ENCODE data around the gene CYP4Z1.
"Not testable (repeated sequence)": the region's sequence is repeated elsewhere in the genome, so short reads cannot be mapped to it uniquely, and the experiment has no call there.

Gene CYP4Z1

GRCh38 chr1:47104816-47105215 lies 37.8 kb downstream of the CYP4Z1 start:
- DNase-seq: no peak
- POLR2A ChIA-PET: no interaction called here
- Histone ChIP-seq H3K4me1 (ENCODE audit: control extremely low read depth in 1 of 4, control insufficient read depth in 4 of 4, insufficient read depth in 4 of 4, low read length in 3 of 4) (no peaks in the 10 kb centered on the region), H3K9me3 (ENCODE audit: control extremely low read depth in 1 of 5, control insufficient read depth in 4 of 5, insufficient read depth in 2 of 5, low read depth in 1 of 5, low read length in 4 of 5) (peaks cover 0 to 14% (median 1%) of the 10 kb centered on the region in 5 experiments), H3K27me3 (replicated peaks in 2 of 5; ENCODE audit: control insufficient read depth in 4 of 5, insufficient read depth in 5 of 5, low read length in 4 of 5) (no peaks in the 10 kb centered on the region), H3K4me3 (ENCODE audit: control insufficient read depth in 1 of 7, extremely low read depth in 1 of 7, insufficient read depth in 4 of 7, low read depth in 2 of 7, low read length in 6 of 7) (no peak overlapping the region), H3K36me3 (ENCODE audit: control insufficient read depth in 4 of 4, insufficient read depth in 4 of 4, low read length in 3 of 4) (no peaks in the 10 kb centered on the region), H3K27ac (ENCODE audit: insufficient read depth in 1 of 2, low read depth in 1 of 2, low read length in 2 of 2, poor library complexity in 1 of 2, severe bottlenecking in 2 of 2) (no peak overlapping the region)
- CTCF ChIA-PET: no interaction called here
- 100% methylated on average over 2 of the region's 3 CpGs for WGBS (ENCODE audit: insufficient coverage)

GRCh38 chr1:47106792-47107191 lies 39.8 kb downstream of the CYP4Z1 start:
- Histone ChIP-seq H3K4me3 (ENCODE audit: control insufficient read depth in 1 of 7, extremely low read depth in 1 of 7, insufficient read depth in 4 of 7, low read depth in 2 of 7, low read length in 6 of 7) (no peak overlapping the region), H3K36me3 (ENCODE audit: control insufficient read depth in 4 of 4, insufficient read depth in 4 of 4, low read length in 3 of 4) (no peaks in the 10 kb centered on the region), H3K9me3 (ENCODE audit: control extremely low read depth in 1 of 5, control insufficient read depth in 4 of 5, insufficient read depth in 2 of 5, low read depth in 1 of 5, low read length in 4 of 5) (peaks cover 0 to 14% (median 1%) of the 10 kb centered on the region in 5 experiments), H3K4me1 (ENCODE audit: control extremely low read depth in 1 of 4, control insufficient read depth in 4 of 4, insufficient read depth in 4 of 4, low read length in 3 of 4) (no peaks in the 10 kb centered on the region), H3K27me3 (replicated peaks in 2 of 5; ENCODE audit: control insufficient read depth in 4 of 5, insufficient read depth in 5 of 5, low read length in 4 of 5) (no peaks in the 10 kb centered on the region), H3K27ac (ENCODE audit: insufficient read depth in 1 of 2, low read depth in 1 of 2, low read length in 2 of 2, poor library complexity in 1 of 2, severe bottlenecking in 2 of 2) (no peak overlapping the region)
- ChIA-PET CTCF (no interaction called here), POLR2A (no interaction called here)
- 92% methylated on average over 2 of the region's 3 CpGs for WGBS (ENCODE audit: insufficient coverage)
- DNase-seq: no peak

- H3K27ac ChIP-seq (ENCODE audit: insufficient read depth in 1 of 2, low read depth in 1 of 2, low read length in 2 of 2, poor library complexity in 1 of 2, severe bottlenecking in 2 of 2); H3K4me3 ChIP-seq (ENCODE audit: control insufficient read depth in 1 of 7, extremely low read depth in 1 of 7, insufficient read depth in 4 of 7, low read depth in 2 of 7, low read length in 6 of 7); H3K27me3 ChIP-seq (replicated peaks in 2 of 5; ENCODE audit: control insufficient read depth in 4 of 5, insufficient read depth in 5 of 5, low read length in 4 of 5); POLR2A ChIA-PET; CTCF ChIA-PET; DNase-seq; H3K4me1 ChIP-seq (ENCODE audit: control extremely low read depth in 1 of 4, control insufficient read depth in 4 of 4, insufficient read depth in 4 of 4, low read length in 3 of 4); H3K36me3 ChIP-seq (ENCODE audit: control insufficient read depth in 4 of 4, insufficient read depth in 4 of 4, low read length in 3 of 4); H3K9me3 ChIP-seq (ENCODE audit: control extremely low read depth in 1 of 5, control insufficient read depth in 4 of 5, insufficient read depth in 2 of 5, low read depth in 1 of 5, low read length in 4 of 5): not testable (repeated sequence)
- 83% methylated on average over 2 of the region's 10 CpGs for WGBS (ENCODE audit: insufficient coverage)
These were observed 41.0 kb downstream of the CYP4Z1 start for GRCh38 chr1:47107851-47108574.

DNA sequence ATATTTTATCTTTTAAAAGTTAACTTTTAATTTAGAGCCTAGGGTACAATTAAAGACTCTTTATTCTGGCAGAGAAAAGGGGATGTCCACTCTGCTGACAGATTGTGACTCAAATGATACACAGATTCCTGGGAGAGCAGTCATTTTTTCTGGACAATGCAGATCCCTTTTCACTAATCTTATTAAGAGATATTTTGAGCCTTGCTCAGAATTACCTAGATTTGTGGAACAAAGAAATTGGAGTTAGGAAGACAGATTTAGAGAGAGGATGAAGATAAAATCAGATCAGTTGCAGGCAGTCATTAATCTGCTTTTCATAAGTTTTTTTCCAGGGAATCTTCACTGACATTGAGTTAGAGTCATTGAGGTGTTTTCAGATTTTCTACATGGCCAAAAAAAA lies 42.5 kb downstream of the CYP4Z1 start:
- H3K4me3 ChIP-seq (ENCODE audit: control insufficient read depth in 1 of 7, extremely low read depth in 1 of 7, insufficient read depth in 4 of 7, low read depth in 2 of 7, low read length in 6 of 7); H3K27ac ChIP-seq (ENCODE audit: insufficient read depth in 1 of 2, low read depth in 1 of 2, low read length in 2 of 2, poor library complexity in 1 of 2, severe bottlenecking in 2 of 2); H3K9me3 ChIP-seq (ENCODE audit: control extremely low read depth in 1 of 5, control insufficient read depth in 4 of 5, insufficient read depth in 2 of 5, low read depth in 1 of 5, low read length in 4 of 5); H3K27me3 ChIP-seq (replicated peaks in 2 of 5; ENCODE audit: control insufficient read depth in 4 of 5, insufficient read depth in 5 of 5, low read length in 4 of 5); H3K36me3 ChIP-seq (ENCODE audit: control insufficient read depth in 4 of 4, insufficient read depth in 4 of 4, low read length in 3 of 4); DNase-seq; CTCF ChIA-PET; POLR2A ChIA-PET; H3K4me1 ChIP-seq (ENCODE audit: control extremely low read depth in 1 of 4, control insufficient read depth in 4 of 4, insufficient read depth in 4 of 4, low read length in 3 of 4): not testable (repeated sequence)

GRCh38 chr1:47113178-47113577 lies 46.1 kb downstream of the CYP4Z1 start:
- Histone ChIP-seq H3K36me3 (ENCODE audit: control insufficient read depth in 4 of 4, insufficient read depth in 4 of 4, low read length in 3 of 4) (no peaks in the 10 kb centered on the region), H3K9me3 (ENCODE audit: control extremely low read depth in 1 of 5, control insufficient read depth in 4 of 5, insufficient read depth in 2 of 5, low read depth in 1 of 5, low read length in 4 of 5) (peaks cover 0 to 2% (median 0%) of the 10 kb centered on the region in 5 experiments), H3K27ac (ENCODE audit: insufficient read depth in 1 of 2, low read depth in 1 of 2, low read length in 2 of 2, poor library complexity in 1 of 2, severe bottlenecking in 2 of 2) (no peak overlapping the region), H3K27me3 (replicated peaks in 2 of 5; ENCODE audit: control insufficient read depth in 4 of 5, insufficient read depth in 5 of 5, low read length in 4 of 5) (no peaks in the 10 kb centered on the region), H3K4me3 (ENCODE audit: control insufficient read depth in 1 of 7, extremely low read depth in 1 of 7, insufficient read depth in 4 of 7, low read depth in 2 of 7, low read length in 6 of 7) (no peak overlapping the region), H3K4me1 (ENCODE audit: control extremely low read depth in 1 of 4, control insufficient read depth in 4 of 4, insufficient read depth in 4 of 4, low read length in 3 of 4) (no peaks in the 10 kb centered on the region)
- POLR2A ChIA-PET: no interaction called here
- WGBS (ENCODE audit: insufficient coverage): 100% methylated on average over 2 of the region's 4 CpGs
- no peak for DNase-seq
- CTCF ChIA-PET: no interaction called here

DNA sequence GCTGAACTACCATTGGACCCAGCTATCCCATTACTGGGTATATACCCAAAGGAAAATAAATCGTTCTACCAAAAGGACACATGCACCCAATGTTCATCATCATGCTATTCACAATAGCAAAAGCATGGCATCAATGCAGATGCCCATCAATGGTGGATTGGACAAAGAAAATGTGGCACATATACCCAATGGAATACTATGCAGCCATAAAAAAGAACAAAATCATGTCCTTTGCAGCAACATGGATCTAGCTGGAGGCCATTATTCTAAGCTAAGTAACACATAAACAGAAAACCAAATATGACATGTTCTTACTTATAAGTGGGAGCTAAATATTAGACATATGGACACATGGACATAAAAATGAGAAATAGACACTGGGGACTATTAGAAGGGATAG lies 54.0 kb downstream of the CYP4Z1 start:
- CTCF ChIA-PET; H3K4me3 ChIP-seq (ENCODE audit: control insufficient read depth in 1 of 7, extremely low read depth in 1 of 7, insufficient read depth in 4 of 7, low read depth in 2 of 7, low read length in 6 of 7); POLR2A ChIA-PET; H3K36me3 ChIP-seq (ENCODE audit: control insufficient read depth in 4 of 4, insufficient read depth in 4 of 4, low read length in 3 of 4); DNase-seq; H3K4me1 ChIP-seq (ENCODE audit: control extremely low read depth in 1 of 4, control insufficient read depth in 4 of 4, insufficient read depth in 4 of 4, low read length in 3 of 4); H3K27ac ChIP-seq (ENCODE audit: insufficient read depth in 1 of 2, low read depth in 1 of 2, low read length in 2 of 2, poor library complexity in 1 of 2, severe bottlenecking in 2 of 2); H3K27me3 ChIP-seq (replicated peaks in 2 of 5; ENCODE audit: control insufficient read depth in 4 of 5, insufficient read depth in 5 of 5, low read length in 4 of 5); H3K9me3 ChIP-seq (ENCODE audit: control extremely low read depth in 1 of 5, control insufficient read depth in 4 of 5, insufficient read depth in 2 of 5, low read depth in 1 of 5, low read length in 4 of 5): not testable (repeated sequence)
- no CpG with 5 or more reads among the region's 1 CpG for WGBS (ENCODE audit: insufficient coverage)

DNA sequence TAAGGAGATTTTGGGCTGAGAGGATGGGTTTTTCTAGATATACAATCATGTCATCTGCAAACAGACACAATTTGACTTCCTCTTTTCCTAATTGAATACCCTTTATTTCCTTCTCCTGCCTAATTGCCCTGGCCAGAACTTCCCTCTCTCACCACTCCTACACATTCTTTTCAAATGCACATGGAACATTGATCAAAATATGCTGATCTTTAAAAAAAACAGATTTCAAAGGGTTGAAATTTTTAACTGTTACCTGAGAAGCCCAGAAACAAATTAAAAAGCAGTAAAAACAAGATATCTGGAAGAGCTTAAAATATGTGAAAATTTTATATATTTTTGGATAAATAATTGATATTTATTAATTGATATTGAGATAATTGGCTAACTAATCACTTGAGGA lies 57.8 kb downstream of the CYP4Z1 start:
- H3K27ac ChIP-seq (ENCODE audit: insufficient read depth in 1 of 2, low read depth in 1 of 2, low read length in 2 of 2, poor library complexity in 1 of 2, severe bottlenecking in 2 of 2); H3K27me3 ChIP-seq (replicated peaks in 2 of 5; ENCODE audit: control insufficient read depth in 4 of 5, insufficient read depth in 5 of 5, low read length in 4 of 5); H3K36me3 ChIP-seq (ENCODE audit: control insufficient read depth in 4 of 4, insufficient read depth in 4 of 4, low read length in 3 of 4); H3K4me1 ChIP-seq (ENCODE audit: control extremely low read depth in 1 of 4, control insufficient read depth in 4 of 4, insufficient read depth in 4 of 4, low read length in 3 of 4); H3K4me3 ChIP-seq (ENCODE audit: control insufficient read depth in 1 of 7, extremely low read depth in 1 of 7, insufficient read depth in 4 of 7, low read depth in 2 of 7, low read length in 6 of 7); POLR2A ChIA-PET; DNase-seq; CTCF ChIA-PET; H3K9me3 ChIP-seq (ENCODE audit: control extremely low read depth in 1 of 5, control insufficient read depth in 4 of 5, insufficient read depth in 2 of 5, low read depth in 1 of 5, low read length in 4 of 5): not testable (repeated sequence)
